Tibial nerve (tissue), 3 donors: Measurements from ENCODE around the gene AKNA.

Source experiments
- CTCF ChIP-seq, 5 experiments: fragments of 200-600 bp in 3 of 5; fragments of 450-650 bp in 2 of 5; sonication (generic) in 3 of 5; IDR thresholded peaks; one replicate each; pipeline ENCODE4 v1.5.1; 2016 to 2019; ENCODE audit warnings: antibody characterized with exemption in 5 of 5, mild to moderate bottlenecking in 3 of 5, moderate library complexity in 2 of 5
- POLR2A ChIP-seq, 2 donors: fragments of 450-650 bp; IDR thresholded peaks; one replicate each; pipeline ENCODE4 v1.6.1; 2017; ENCODE audit warnings: antibody characterized with exemption in 2 of 2, mild to moderate bottlenecking in 2 of 2, moderate library complexity in 2 of 2

- TF ChIP-seq POLR2A (IDR thresholded peaks at IDR 0.05) (no peak), CTCF (IDR thresholded peaks at IDR 0.05) (no peak)
These were observed 37.3 kb upstream of the AKNA start for GRCh38 chr9:114425126-114425525.
